BJ (cell line): ENCODE data around the gene STAP2. TPM values are rescaled to one million over a fixed set of nuclear protein-coding genes. Genes with fewer than 3 reads are reported as not detected.
A peak's percentile ranks its signal among the peaks of the same experiment; 100 is the strongest.

Source experiments
- CTCF ChIA-PET: fragments of 350-600 bp; formaldehyde crosslinking; extraction: SDS; loops from one replicate; lab custom pipeline; 2021; ENCODE audit warnings: antibody characterized with exemption, inconsistent platforms; lab: Yijun Ruan, JAX
- POLR2A ChIA-PET: fragments of 300-600 bp; sonication (Branson Sonifier 250); formaldehyde crosslinking; extraction: SDS; loops from one replicate; lab custom pipeline; 2021; ENCODE audit warnings: antibody characterized with exemption; lab: Charles Lee
- DNase-seq: peaks from one replicate; pipeline ENCODE4 v3.0.0-alpha.2; 2011; ENCODE audit warnings: low read depth
- H3K27me3 ChIP-seq: 2 replicates; pipeline ENCODE4 v1.6.0; 2011; ENCODE audit warnings: low read length; ENCODE audit not compliant: control insufficient read depth, insufficient read depth
- H3K36me3 ChIP-seq: 2 replicates; pipeline ENCODE4 v1.5.1; 2011; ENCODE audit warnings: low read length; ENCODE audit not compliant: control insufficient read depth, insufficient read depth
- H3K4me3 ChIP-seq: 2 replicates; pipeline ENCODE4 v1.5.1; 2011; ENCODE audit warnings: low read depth, mild to moderate bottlenecking, control low read depth, low read length
- polyA plus RNA-seq: library from polyadenylated mRNA; depleted of rRNA; stranded (reverse); fragments of >200 nt; gene quantifications from 2 replicates; pipeline ENCODE4 v1.2.3, GENCODE V29; 2011
- TF ChIP-seq, protein P1 (sequence below): IDR thresholded peaks from 2 replicates; pipeline ENCODE4 v1.5.1; 2011; ENCODE audit warnings: low read depth, mild to moderate bottlenecking, control low read depth, inconsistent platforms, low read length, moderate library complexity; ENCODE audit not compliant: insufficient read depth

The STAP2 gene
- polyA plus RNA-seq, 1 experiment = 7.8 TPM

DNA sequence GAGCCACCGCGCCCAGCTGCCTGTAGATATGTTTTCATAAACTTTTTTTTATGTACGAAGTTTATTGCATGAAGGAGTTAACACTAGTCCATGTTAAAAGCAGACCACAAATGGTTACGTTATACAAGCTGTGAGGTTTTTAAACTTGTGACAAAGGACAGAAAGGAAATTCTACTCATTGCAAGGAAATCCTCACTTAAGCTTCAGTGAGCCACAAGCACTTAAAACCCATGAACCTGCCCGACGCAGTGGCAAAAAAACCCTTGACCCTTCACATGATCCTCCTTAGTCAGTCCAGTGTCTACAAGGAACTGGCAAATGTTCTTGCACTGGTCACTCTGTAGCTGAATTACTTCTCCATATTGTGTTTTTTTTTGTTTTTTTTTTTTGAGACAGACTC lies 8.9 kb upstream of the STAP2 start:
- H3K4me3 ChIP-seq = no peak overlapping the region
- no peak for DNase-seq
- H3K27me3 ChIP-seq = no peaks in the 10 kb centered on the region
- H3K36me3 ChIP-seq = 0 out of 2 replicates have a peak, but pooled peaks cover 1% of the 10 kb centered on the region
- TF ChIP-seq, protein P1, sequence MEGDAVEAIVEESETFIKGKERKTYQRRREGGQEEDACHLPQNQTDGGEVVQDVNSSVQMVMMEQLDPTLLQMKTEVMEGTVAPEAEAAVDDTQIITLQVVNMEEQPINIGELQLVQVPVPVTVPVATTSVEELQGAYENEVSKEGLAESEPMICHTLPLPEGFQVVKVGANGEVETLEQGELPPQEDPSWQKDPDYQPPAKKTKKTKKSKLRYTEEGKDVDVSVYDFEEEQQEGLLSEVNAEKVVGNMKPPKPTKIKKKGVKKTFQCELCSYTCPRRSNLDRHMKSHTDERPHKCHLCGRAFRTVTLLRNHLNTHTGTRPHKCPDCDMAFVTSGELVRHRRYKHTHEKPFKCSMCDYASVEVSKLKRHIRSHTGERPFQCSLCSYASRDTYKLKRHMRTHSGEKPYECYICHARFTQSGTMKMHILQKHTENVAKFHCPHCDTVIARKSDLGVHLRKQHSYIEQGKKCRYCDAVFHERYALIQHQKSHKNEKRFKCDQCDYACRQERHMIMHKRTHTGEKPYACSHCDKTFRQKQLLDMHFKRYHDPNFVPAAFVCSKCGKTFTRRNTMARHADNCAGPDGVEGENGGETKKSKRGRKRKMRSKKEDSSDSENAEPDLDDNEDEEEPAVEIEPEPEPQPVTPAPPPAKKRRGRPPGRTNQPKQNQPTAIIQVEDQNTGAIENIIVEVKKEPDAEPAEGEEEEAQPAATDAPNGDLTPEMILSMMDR = no peak
- ChIA-PET POLR2A (no interaction called here), CTCF (no interaction called here)

DNA sequence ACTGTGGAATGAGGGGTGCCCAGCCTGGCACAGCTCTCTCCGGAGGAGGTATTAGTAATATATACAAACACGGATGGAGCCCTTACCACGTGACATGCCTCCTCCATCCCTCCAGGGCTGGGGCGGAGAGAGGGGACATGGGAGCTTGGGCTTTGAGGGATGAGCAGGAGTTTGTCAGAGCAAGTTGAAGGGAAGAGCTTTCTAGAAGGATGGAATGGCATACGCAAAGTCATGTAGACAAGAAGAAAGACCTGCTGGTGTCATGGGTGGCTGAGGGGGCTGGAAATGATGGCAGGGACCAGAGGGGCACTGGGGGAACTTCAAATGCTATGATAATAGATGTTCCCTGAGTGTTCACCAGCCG lies 7.4 kb upstream of the STAP2 start:
- ChIA-PET POLR2A (no interaction called here), CTCF (no interaction called here)
- TF ChIP-seq, protein P1 = no peak
- DNase-seq = no peak
- no peaks in the 10 kb centered on the region for H3K27me3 ChIP-seq
- H3K36me3 ChIP-seq = 0 out of 2 replicates have a peak, but pooled peaks cover 1% of the 10 kb centered on the region
- H3K4me3 ChIP-seq = no peak overlapping the region

DNA sequence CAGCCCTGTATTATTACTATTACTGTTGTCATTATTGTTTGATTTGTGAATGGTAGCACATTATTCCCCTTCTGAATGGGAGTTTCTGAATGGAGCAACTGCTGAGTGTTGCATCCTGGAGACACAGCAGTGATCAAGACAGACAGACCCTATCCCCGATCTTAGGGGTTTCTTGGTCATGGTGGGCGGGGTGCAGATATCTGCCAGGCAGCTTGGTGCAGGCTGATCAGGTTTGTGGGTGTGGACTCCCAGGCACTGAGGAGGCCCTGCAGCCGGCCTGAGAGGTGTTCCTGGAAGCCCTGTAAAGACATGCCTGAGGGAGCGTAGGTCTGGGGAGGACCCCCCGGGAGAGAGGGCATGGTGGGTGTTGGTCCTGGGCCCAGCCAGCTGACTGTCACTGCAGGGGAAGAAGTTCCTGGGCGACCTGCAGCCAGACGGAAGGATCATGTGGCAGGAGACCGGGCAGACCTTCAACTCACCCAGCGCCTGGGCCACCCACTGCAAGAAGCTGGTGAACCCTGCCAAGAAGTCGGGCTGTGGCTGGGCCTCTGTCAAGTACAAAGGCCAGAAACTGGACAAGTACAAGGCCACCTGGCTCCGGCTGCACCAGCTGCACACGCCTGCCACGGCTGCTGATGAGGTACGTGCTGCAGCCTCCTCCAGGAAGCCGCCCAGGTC lies 6.9 kb upstream of the STAP2 start:
- TF ChIP-seq, protein P1 = no peak

DNA sequence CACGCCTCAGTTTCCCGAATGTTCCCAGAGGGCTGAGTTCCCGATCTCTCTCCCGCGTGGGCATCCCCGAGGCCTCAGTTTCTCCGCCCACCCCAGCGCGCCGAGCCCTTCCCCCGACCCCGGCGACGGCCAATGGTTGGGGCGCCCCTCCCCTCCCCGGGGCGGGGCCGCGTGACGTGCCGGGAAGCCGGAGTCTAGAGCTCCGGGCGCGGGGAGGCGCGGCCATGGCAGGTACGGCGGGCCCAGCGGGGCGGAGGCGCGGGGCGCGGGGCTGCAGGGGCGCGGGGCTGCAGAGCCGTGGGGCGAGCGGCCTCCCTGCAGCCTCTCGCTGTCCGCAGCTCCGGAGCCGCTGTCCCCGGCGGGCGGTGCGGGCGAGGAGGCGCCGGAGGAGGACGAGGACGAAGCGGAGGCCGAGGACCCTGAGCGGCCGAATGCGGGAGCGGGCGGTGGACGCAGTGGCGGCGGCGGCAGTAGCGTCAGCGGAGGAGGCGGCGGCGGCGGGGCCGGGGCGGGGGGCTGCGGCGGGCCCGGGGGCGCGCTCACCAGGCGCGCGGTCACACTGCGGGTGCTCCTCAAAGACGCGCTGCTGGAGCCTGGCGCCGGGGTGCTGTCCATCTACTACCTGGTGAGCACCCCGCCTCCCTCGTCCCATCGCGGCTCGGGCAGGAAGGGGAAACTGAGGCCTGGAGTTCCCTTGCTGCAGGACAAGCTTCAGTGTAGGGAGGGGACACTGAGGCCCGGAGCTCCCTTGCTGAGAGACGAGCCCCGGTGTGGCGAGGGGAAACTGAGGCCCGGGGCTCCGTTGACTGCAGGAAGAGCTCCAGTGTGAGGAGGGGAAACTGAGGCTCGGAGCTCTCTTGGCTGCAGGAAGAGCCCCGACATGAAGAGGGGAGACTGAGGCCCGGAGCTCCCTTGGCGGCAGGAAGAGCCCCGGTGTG lies 5.0 kb upstream of the STAP2 start, which contains the start of gene MPND:
TSS of gene MPND (plus strand) at position 193 of the 938 bp plus-strand sequence. CDS start at position 225, 32 bp downstream.
- ChIA-PET POLR2A (interaction anchor here (1.1 kb wide), 1 partner anchor 16 kb away, joined by 4 read pairs; no protein-coding TSS in a partner anchor), CTCF (interaction anchor here (1.2 to 4.1 kb wide), 4 partner anchors 9 to 182 kb away, joined by 3 to 47 read pairs (median 6); partner anchors contain the start of gene SH3GL1)
- DNase-seq = no peak

More for the DNA sequence above, 6.9 kb upstream of the STAP2 start:
- Histone ChIP-seq H3K36me3 (0 out of 2 replicates have a peak, but pooled peaks cover 1% of the 10 kb centered on the region), H3K27me3 (no peaks in the 10 kb centered on the region), H3K4me3 (no peak overlapping the region)
- POLR2A ChIA-PET = no interaction called here
- DNase-seq = no peak
- CTCF ChIA-PET = interaction anchor here (4.1 kb wide), 1 partner anchor 7 kb away, joined by 47 read pairs; no protein-coding TSS in a partner anchor

More for the DNA sequence above, 5.0 kb upstream of the STAP2 start, which contains the start of gene MPND:
- TF ChIP-seq, protein P1 = no peak
- H3K36me3 ChIP-seq = no peaks in the 10 kb centered on the region
- H3K27me3 ChIP-seq = no peaks in the 10 kb centered on the region
- peak within 1 kb of the TSS; percentile 64 for H3K4me3 ChIP-seq
